SU-DHL-6 (cell line): ENCODE data around the gene FBXW7.

ENCODE experiments used
- H2AFZ ChIP-seq: fragments of 200-600 bp; sonication (generic); 2 replicates; pipeline ENCODE4 v1.6.1; 2014; ENCODE audit warnings: low read depth, mild to moderate bottlenecking, moderate library complexity, mixed read lengths, antibody characterized with exemption, low read length; ENCODE audit not compliant: severe bottlenecking
- H3F3A ChIP-seq: fragments of 200-600 bp; shearing (Covaris generic); 2 replicates; pipeline ENCODE4 v1.6.0; 2016; ENCODE audit warnings: antibody characterized with exemption, mild to moderate bottlenecking; ENCODE audit not compliant: insufficient read depth
- H3K27ac ChIP-seq: fragments of 200-600 bp; sonication (generic); 2 replicates; pipeline ENCODE4 v1.5.1; 2016; ENCODE audit warnings: low read depth, mild to moderate bottlenecking, low read length, moderate library complexity, mixed read lengths
- H3K27me3 ChIP-seq: fragments of 200-600 bp; sonication (generic), shearing (Covaris generic); 2 replicates; pipeline ENCODE4 v1.6.0; 2014; ENCODE audit warnings: mild to moderate bottlenecking, low read length
- H3K36me3 ChIP-seq: fragments of 200-600 bp; sonication (generic); 2 replicates; pipeline ENCODE4 v1.6.1; 2014; ENCODE audit warnings: mild to moderate bottlenecking, low read length, mixed read lengths
- H3K4me2 ChIP-seq: fragments of 300-600, 200-600 bp; shearing (Covaris generic), sonication (generic); 2 replicates; pipeline ENCODE4 v1.6.0; 2014; ENCODE audit warnings: low read length, low read depth, mild to moderate bottlenecking; ENCODE audit not compliant: poor library complexity, severe bottlenecking
- H3K4me3 ChIP-seq: fragments of 200-600 bp; sonication (generic); 2 replicates; pipeline ENCODE4 v1.5.1; 2014; ENCODE audit warnings: antibody characterized with exemption, low read length, mild to moderate bottlenecking, mixed read lengths; ENCODE audit not compliant: insufficient read depth, poor library complexity, severe bottlenecking
- H3K79me2 ChIP-seq: fragments of 200-600 bp; sonication (generic); 2 replicates; pipeline ENCODE4 v1.6.1; 2014; ENCODE audit warnings: mild to moderate bottlenecking, low read length, moderate library complexity; ENCODE audit not compliant: insufficient read depth
- H3K9ac ChIP-seq: fragments of 200-600 bp; sonication (generic); 2 replicates; pipeline ENCODE4 v1.7.0; 2014; ENCODE audit warnings: mild to moderate bottlenecking, low read length
- H3K9me2 ChIP-seq: fragments of 200-600 bp; sonication (generic); replicated peaks from 2 replicates; pipeline ENCODE4 v1.6.1; 2014; ENCODE audit warnings: low read length; ENCODE audit not compliant: insufficient read depth
- H3K9me3 ChIP-seq: fragments of 200-600 bp; sonication (generic); 2 replicates; pipeline ENCODE4 v1.6.1; 2014; ENCODE audit warnings: low read length, mixed read lengths; ENCODE audit not compliant: insufficient read depth
- H4K20me1 ChIP-seq: fragments of 200-600 bp; sonication (generic); 2 replicates; pipeline ENCODE4 v1.6.1; 2014; ENCODE audit warnings: low read depth, mild to moderate bottlenecking, antibody characterized with exemption, low read length, moderate library complexity, mixed read lengths
- EZH2phosphoT487 ChIP-seq: fragments of 200-600 bp; sonication (generic), shearing (Covaris generic); conservative IDR thresholded peaks from 2 replicates; pipeline ENCODE4 v1.6.1; 2018; ENCODE audit warnings: mild to moderate bottlenecking, antibody characterized with exemption, low read length, moderate library complexity, mixed read lengths
- TF ChIP-seq, protein P1 (sequence below): fragments of 200-600 bp; sonication (generic); IDR thresholded peaks from one replicate; pipeline ENCODE4 v1.5.1; 2017; ENCODE audit warnings: antibody characterized with exemption, mild to moderate bottlenecking, low read length, moderate library complexity; ENCODE audit not compliant: insufficient read depth, poor library complexity, severe bottlenecking

Gene FBXW7

DNA sequence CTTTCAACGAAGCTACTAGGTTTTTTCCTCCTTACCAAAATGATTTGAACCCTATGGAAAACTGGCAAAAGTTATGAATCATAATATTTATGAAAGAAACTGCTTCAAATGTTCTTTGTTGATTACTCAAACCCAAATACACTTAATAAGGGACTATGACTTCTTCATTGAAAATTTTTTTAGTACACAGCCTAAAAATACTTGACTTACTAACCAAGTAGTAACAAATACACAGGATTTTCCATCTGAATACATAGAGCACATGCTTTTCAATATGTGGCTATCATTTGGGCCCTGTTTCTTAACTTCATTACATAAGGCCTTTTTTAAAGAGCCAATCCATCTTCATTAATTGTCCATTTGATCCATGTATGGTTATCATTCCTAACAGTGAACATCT is 171.5 kb downstream of the FBXW7 start:
- Histone ChIP-seq H3K36me3 (peaks cover 3% of the 10 kb centered on the region; the same call in 1 of the 2 replicates), H3K9me3 (no peaks in the 10 kb centered on the region), H3K79me2 (peaks cover 3% of the 10 kb centered on the region; the same call in 1 of the 2 replicates), H3K9me2 (no peaks in the 10 kb centered on the region), H3F3A (no peaks in the 10 kb centered on the region), H3K4me3 (no peak overlapping the region), H3K27ac (no peak overlapping the region), H4K20me1 (0 out of 2 replicates have a peak, but pooled peaks cover 2% of the 10 kb centered on the region), H3K9ac (no peak overlapping the region), H3K27me3 (no peaks in the 10 kb centered on the region), H2AFZ (no peak overlapping the region), H3K4me2 (no peak overlapping the region)
- TF ChIP-seq EZH2phosphoT487: no peak
- TF ChIP-seq, protein P1, sequence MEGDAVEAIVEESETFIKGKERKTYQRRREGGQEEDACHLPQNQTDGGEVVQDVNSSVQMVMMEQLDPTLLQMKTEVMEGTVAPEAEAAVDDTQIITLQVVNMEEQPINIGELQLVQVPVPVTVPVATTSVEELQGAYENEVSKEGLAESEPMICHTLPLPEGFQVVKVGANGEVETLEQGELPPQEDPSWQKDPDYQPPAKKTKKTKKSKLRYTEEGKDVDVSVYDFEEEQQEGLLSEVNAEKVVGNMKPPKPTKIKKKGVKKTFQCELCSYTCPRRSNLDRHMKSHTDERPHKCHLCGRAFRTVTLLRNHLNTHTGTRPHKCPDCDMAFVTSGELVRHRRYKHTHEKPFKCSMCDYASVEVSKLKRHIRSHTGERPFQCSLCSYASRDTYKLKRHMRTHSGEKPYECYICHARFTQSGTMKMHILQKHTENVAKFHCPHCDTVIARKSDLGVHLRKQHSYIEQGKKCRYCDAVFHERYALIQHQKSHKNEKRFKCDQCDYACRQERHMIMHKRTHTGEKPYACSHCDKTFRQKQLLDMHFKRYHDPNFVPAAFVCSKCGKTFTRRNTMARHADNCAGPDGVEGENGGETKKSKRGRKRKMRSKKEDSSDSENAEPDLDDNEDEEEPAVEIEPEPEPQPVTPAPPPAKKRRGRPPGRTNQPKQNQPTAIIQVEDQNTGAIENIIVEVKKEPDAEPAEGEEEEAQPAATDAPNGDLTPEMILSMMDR: no peak

DNA sequence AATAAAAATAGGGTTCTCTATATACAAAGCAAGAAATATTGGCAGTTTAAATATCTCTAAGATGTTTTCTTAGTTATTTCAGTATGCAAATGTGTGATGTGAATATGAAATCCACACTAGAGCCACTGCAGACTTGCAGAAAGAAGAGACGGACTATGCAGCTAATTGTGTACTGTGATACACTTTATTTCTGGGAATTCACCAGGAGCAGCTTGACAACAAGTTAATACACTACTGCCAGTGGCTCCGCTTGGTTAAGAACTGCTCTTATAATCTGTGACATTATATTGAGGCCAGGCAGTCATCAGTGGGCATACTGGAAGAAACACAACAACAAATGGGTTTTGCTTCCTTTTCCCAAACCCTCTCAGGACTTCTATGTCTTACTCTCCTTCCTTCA is 172.0 kb downstream of the FBXW7 start:
- Histone ChIP-seq H4K20me1 (0 out of 2 replicates have a peak, but pooled peaks cover 2% of the 10 kb centered on the region), H2AFZ (no peak overlapping the region), H3K4me2 (no peak overlapping the region), H3K79me2 (peaks cover 3% of the 10 kb centered on the region; the same call in 1 of the 2 replicates), H3K27ac (no peak overlapping the region), H3K9me3 (no peaks in the 10 kb centered on the region), H3K36me3 (peaks cover 3% of the 10 kb centered on the region; the same call in 1 of the 2 replicates), H3K9ac (no peak overlapping the region), H3K27me3 (no peaks in the 10 kb centered on the region), H3K9me2 (no peaks in the 10 kb centered on the region), H3K4me3 (no peak overlapping the region), H3F3A (no peaks in the 10 kb centered on the region)
- TF ChIP-seq, protein P1: no peak
- no peak for TF ChIP-seq EZH2phosphoT487

DNA sequence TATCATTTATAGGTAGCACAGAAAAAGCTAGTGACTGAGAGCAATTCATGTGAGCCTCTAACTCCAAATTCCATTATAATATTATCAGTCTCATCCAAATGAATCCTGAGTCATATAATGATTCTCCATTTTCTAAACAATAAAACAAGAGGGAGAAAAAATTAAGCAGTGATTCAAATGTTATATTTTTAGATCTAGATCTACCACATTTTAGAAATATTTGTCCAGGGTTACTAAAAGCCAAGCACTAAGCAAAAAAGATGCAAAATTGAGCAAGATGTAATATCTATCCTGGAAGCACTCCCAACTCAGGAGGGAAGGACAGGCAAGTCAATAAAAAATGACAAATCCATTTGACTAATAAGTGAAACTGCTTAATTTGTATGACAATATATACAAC is 172.8 kb downstream of the FBXW7 start:
- Histone ChIP-seq H3K36me3 (peaks cover 3% of the 10 kb centered on the region; the same call in 1 of the 2 replicates), H3K79me2 (peaks cover 3% of the 10 kb centered on the region; the same call in 1 of the 2 replicates), H3K4me3 (no peak overlapping the region), H3K9ac (no peak overlapping the region), H3K9me3 (no peaks in the 10 kb centered on the region), H3K27ac (no peak overlapping the region), H3F3A (no peaks in the 10 kb centered on the region), H3K9me2 (no peaks in the 10 kb centered on the region), H3K27me3 (no peaks in the 10 kb centered on the region), H3K4me2 (no peak overlapping the region), H4K20me1 (0 out of 2 replicates have a peak, but pooled peaks cover 2% of the 10 kb centered on the region), H2AFZ (no peak overlapping the region)
- TF ChIP-seq EZH2phosphoT487: no peak
- TF ChIP-seq, protein P1: no peak
